Upper lobe of right lung (tissue), 1 donor: ENCODE data around the gene SPATC1L. TPM values are rescaled to one million over a fixed set of nuclear protein-coding genes. Genes with fewer than 3 reads are reported as not detected.

Experiments
- ATAC-seq: fragments of 200-7000 bp; cut with Tn5 transposase; one replicate; pipeline ENCODE4 v1.9.1; 2020; ENCODE audit warnings: mild to moderate bottlenecking, moderate library complexity
- DNase-seq: peaks from one replicate; pipeline ENCODE4 v3.0.0-alpha.2; 2020
- H3K27ac ChIP-seq: fragments of 200-600 bp; one replicate; pipeline ENCODE4 v1.8.0; 2022
- H3K27me3 ChIP-seq: fragments of 200-600 bp; one replicate; pipeline ENCODE4 v1.8.0; 2022; ENCODE audit warnings: mild to moderate bottlenecking
- H3K36me3 ChIP-seq: fragments of 200-600 bp; one replicate; pipeline ENCODE4 v1.8.0; 2022
- H3K4me1 ChIP-seq: fragments of 200-600 bp; one replicate; pipeline ENCODE4 v1.8.0; 2022
- H3K4me3 ChIP-seq: fragments of 200-600 bp; one replicate; pipeline ENCODE4 v1.8.0; 2022; ENCODE audit warnings: mild to moderate bottlenecking
- H3K9me3 ChIP-seq: fragments of 200-600 bp; one replicate; pipeline ENCODE4 v1.8.0; 2022
- intact Hi-C: fragments of 100-400 bp; cut with DNase I; formaldehyde crosslinking; loops from one replicate; pipeline ENCODE4 v1.11.0; 2022
- long read RNA-seq: library from polyadenylated mRNA; unstranded; transcript quantifications from one replicate; pipeline ENCODE4 v2.0.0, GENCODE V29; 2021
- total RNA-seq: library from RNA; stranded (reverse); fragmentation: NEBNext Ultra II Directional; extraction: Animal tissue kit (Norgen Biotek cat#: 25700); gene quantifications from one replicate; pipeline ENCODE4 v1.2.1, GENCODE V29; 2021
- TF ChIP-seq, protein P1 (sequence below): fragments of 200-600 bp; IDR thresholded peaks from one replicate; pipeline ENCODE4 v1.8.0; 2022; ENCODE audit warnings: antibody characterized with exemption
- donor health status: DM: no; HTN: yes; CAD: no; lungs with severe emphysema.

Gene SPATC1L
- 4.7 TPM for total RNA-seq
- long read RNA-seq, transcript SPATC1L-202 (4 exons, 1,182 nt), result major isoform, 13 of 14 reads
- long read RNA-seq, partial matches to known transcripts, result 1 of 14 reads
- long read RNA-seq, other reads (novel, unspliced or antisense), result 0 of 14 reads

GRCh38 chr21:46183910-46184624, at the start of gene SPATC1L:
SPATC1L (minus strand) TSS chr21:46184459; CDS start chr21:46182816, 1,643 bp downstream.
- TF ChIP-seq, protein P1, sequence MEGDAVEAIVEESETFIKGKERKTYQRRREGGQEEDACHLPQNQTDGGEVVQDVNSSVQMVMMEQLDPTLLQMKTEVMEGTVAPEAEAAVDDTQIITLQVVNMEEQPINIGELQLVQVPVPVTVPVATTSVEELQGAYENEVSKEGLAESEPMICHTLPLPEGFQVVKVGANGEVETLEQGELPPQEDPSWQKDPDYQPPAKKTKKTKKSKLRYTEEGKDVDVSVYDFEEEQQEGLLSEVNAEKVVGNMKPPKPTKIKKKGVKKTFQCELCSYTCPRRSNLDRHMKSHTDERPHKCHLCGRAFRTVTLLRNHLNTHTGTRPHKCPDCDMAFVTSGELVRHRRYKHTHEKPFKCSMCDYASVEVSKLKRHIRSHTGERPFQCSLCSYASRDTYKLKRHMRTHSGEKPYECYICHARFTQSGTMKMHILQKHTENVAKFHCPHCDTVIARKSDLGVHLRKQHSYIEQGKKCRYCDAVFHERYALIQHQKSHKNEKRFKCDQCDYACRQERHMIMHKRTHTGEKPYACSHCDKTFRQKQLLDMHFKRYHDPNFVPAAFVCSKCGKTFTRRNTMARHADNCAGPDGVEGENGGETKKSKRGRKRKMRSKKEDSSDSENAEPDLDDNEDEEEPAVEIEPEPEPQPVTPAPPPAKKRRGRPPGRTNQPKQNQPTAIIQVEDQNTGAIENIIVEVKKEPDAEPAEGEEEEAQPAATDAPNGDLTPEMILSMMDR, result no peak
- DNase-seq (peak; percentile 84), ATAC-seq (peak; percentile 77)
- intact Hi-C loops, result no loop called here
- Histone ChIP-seq H3K27me3 (no peaks in the 10 kb centered on the region), H3K4me3 (peak within 1 kb of the TSS; percentile 82), H3K27ac (peak within 1 kb of the TSS; percentile 64), H3K9me3 (no peaks in the 10 kb centered on the region), H3K36me3 (no peaks in the 10 kb centered on the region), H3K4me1 (peaks cover 3% of the 10 kb centered on the region)

DNA sequence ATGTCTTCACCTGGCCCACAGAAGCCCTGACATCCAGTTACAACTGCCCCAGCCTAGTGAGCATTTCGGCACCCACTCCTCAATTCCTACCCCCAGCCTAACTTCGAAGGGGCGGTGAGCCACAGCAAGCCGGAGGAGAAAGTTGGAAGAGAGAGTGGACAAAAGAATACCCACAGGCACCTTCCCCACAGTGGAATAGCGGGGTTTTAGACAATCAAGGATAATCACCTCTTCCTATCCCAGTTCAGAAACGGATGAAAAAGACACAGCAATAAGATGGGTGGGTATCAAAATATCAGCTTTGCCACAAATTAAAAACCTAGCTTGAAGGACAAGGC, 45.6 kb upstream of the SPATC1L start:
- Histone ChIP-seq H3K4me3 (peak overlapping the region; percentile 62), H3K36me3 (peaks cover 14% of the 10 kb centered on the region), H3K27ac (no peak overlapping the region), H3K27me3 (no peaks in the 10 kb centered on the region), H3K9me3 (no peaks in the 10 kb centered on the region), H3K4me1 (peaks cover 27% of the 10 kb centered on the region)
- TF ChIP-seq, protein P1, result no peak
- DNase-seq (no peak), ATAC-seq (no peak)
- intact Hi-C loops, result no loop called here

- ATAC-seq (peak; percentile 57), DNase-seq (no peak)
- H3K27ac ChIP-seq, result peak overlapping the region; percentile 55
- H3K9me3 ChIP-seq, result no peaks in the 10 kb centered on the region
- H3K27me3 ChIP-seq, result no peaks in the 10 kb centered on the region
- TF ChIP-seq, protein P1, result peak; percentile 41
- peaks cover 9% of the 10 kb centered on the region for H3K36me3 ChIP-seq
- H3K4me1 ChIP-seq, result peaks cover 27% of the 10 kb centered on the region
- intact Hi-C loops, result no loop called here
- peak overlapping the region; percentile 62 for H3K4me3 ChIP-seq
These were observed 45.1 kb upstream of the SPATC1L start for GRCh38 chr21:46229133-46229922.

DNA sequence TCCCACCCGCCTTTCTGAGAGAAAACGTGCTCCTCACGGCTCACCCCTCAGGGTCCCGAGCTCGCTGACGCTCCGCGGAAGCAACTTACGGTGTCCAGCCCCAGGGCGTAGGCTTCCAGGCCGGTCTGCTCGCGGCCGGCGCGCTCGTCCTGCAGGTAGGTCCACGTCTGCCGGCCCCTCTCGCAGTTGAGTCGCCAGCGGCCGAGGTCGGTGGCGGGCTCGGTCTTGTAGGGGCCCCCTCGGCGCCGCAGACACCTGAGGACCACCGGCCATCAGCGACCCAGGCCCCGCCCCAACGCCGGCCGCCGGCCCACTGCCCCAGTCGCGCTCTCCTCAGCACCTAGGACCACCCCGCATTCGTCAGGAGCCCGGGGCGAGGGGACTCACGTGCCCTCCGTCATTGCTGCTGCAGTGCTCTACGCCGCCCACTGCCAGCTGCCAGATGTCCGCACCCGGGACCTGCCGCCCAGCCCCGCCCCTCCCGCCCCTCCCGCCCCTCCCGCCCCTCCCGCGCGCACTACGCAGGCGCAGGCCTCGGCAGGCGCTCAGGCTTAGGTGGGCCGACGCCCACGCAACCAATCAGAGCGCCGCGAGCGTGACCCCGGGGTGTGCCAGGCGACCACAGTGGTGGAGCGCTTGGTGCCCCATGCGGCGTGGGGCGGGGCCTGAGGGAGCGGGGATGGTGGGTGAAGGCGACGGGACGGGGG, 44.2 kb upstream of the SPATC1L start, which contains the start of gene LSS:
Gene LSS, minus strand, starts transcription at position 430 of the 707 bp plus-strand sequence. Its CDS starts 29 bp downstream, at position 401.
- ATAC-seq (peak; percentile 96), DNase-seq (peak; percentile 100)
- TF ChIP-seq, protein P1, result no peak
- H3K9me3 ChIP-seq, result no peaks in the 10 kb centered on the region
- peaks cover under 1% of the 10 kb centered on the region for H3K36me3 ChIP-seq
- peak within 1 kb of the TSS; percentile 83 for H3K27ac ChIP-seq
- peaks cover 27% of the 10 kb centered on the region for H3K4me1 ChIP-seq
- intact Hi-C loops, result no loop called here
- no peaks in the 10 kb centered on the region for H3K27me3 ChIP-seq
- peak within 1 kb of the TSS; percentile 93 for H3K4me3 ChIP-seq

- H3K4me1 ChIP-seq, result peaks cover 27% of the 10 kb centered on the region
- no peaks in the 10 kb centered on the region for H3K9me3 ChIP-seq
- DNase-seq, result no peak
- H3K27ac ChIP-seq, result peak overlapping the region; percentile 83
- ATAC-seq, result no peak
- intact Hi-C loops, result no loop called here
- peaks cover 4% of the 10 kb centered on the region for H3K36me3 ChIP-seq
- TF ChIP-seq, protein P1, result no peak
- H3K27me3 ChIP-seq, result no peaks in the 10 kb centered on the region
- H3K4me3 ChIP-seq, result peak overlapping the region; percentile 93
These were observed 43.6 kb upstream of the SPATC1L start for GRCh38 chr21:46227811-46228344.
